Neuronal stem cell (in vitro differentiated cells): ENCODE results near the gene IL13RA1.

ENCODE experiments used
- DNase-seq: peaks from one replicate; pipeline ENCODE4 v3.0.0-alpha.2; 2013; ENCODE audit warnings: low spot score
- H2AFZ ChIP-seq: one replicate; pipeline ENCODE4 v1.6.1; 2013; ENCODE audit warnings: mild to moderate bottlenecking, low read length, inconsistent platforms
- H2AK5ac ChIP-seq: 2 replicates; pipeline ENCODE4 v1.6.1; 2013; ENCODE audit warnings: low read depth, mild to moderate bottlenecking, inconsistent platforms, low read length, moderate library complexity, mixed read lengths
- H2BK120ac ChIP-seq: 2 replicates; pipeline ENCODE4 v1.6.1; 2013; ENCODE audit warnings: low read depth, mild to moderate bottlenecking, inconsistent platforms, low read length, moderate library complexity, mixed read lengths
- H2BK12ac ChIP-seq: one replicate; pipeline ENCODE4 v1.6.1; 2013; ENCODE audit warnings: low read length, inconsistent platforms
- H2BK15ac ChIP-seq: 2 replicates; pipeline ENCODE4 v1.6.1; 2013; ENCODE audit warnings: mild to moderate bottlenecking, low read length, inconsistent platforms, mixed read lengths
- H2BK5ac ChIP-seq: one replicate; pipeline ENCODE4 v1.6.1; 2013; ENCODE audit warnings: inconsistent platforms, mild to moderate bottlenecking, low read length, moderate library complexity
- H3K14ac ChIP-seq: one replicate; pipeline ENCODE4 v1.6.1; 2013; ENCODE audit warnings: low read length, inconsistent platforms
- H3K18ac ChIP-seq: 2 replicates; pipeline ENCODE4 v1.6.1; 2013; ENCODE audit warnings: low read length, inconsistent platforms
- H3K23ac ChIP-seq: 2 replicates; pipeline ENCODE4 v1.6.1; 2013; ENCODE audit warnings: low read depth, mild to moderate bottlenecking, mixed read lengths, low read length, inconsistent platforms; ENCODE audit not compliant: poor library complexity
- H3K27ac ChIP-seq: replicated peaks from 3 replicates; pipeline ENCODE4 v1.5.1; 2013; ENCODE audit warnings: low read length, inconsistent platforms
- H3K27me3 ChIP-seq, 3 experiments: 2 replicates each; pipeline ENCODE4 v1.6.1; 2013; ENCODE audit warnings: low read length in 3 of 3, mild to moderate bottlenecking in 2 of 3, inconsistent platforms in 1 of 3, low read depth in 1 of 3, mixed read lengths in 1 of 3, moderate library complexity in 1 of 3; ENCODE audit not compliant: control insufficient read depth in 3 of 3, insufficient read depth in 3 of 3
- H3K36me3 ChIP-seq, 2 donors: replicated peaks in 1 of 2; 2 replicates each; pipeline ENCODE4 v1.6.1; 2013; ENCODE audit warnings: low read length in 2 of 2; ENCODE audit not compliant: control insufficient read depth in 2 of 2, insufficient read depth in 2 of 2
- H3K4ac ChIP-seq: 2 replicates; pipeline ENCODE4 v1.6.1; 2013; ENCODE audit warnings: inconsistent platforms, mild to moderate bottlenecking, low read length, moderate library complexity
- H3K4me1 ChIP-seq, 2 donors: 1 replicate in 1 of 2; 2 replicates in 1 of 2; pipeline ENCODE4 v1.6.1; 2013; ENCODE audit warnings: low read length in 2 of 2, low read depth in 1 of 2; ENCODE audit not compliant: control insufficient read depth in 2 of 2, insufficient read depth in 1 of 2
- H3K4me2 ChIP-seq: one replicate; pipeline ENCODE4 v1.6.1; 2013; ENCODE audit warnings: mild to moderate bottlenecking, low read length, inconsistent platforms; ENCODE audit not compliant: insufficient read depth, poor library complexity, severe bottlenecking
- H3K4me3 ChIP-seq, 2 donors: 2 replicates each; pipeline ENCODE4 v1.5.1; 2013; ENCODE audit warnings: low read length in 2 of 2, mild to moderate bottlenecking in 2 of 2, inconsistent platforms in 1 of 2, moderate library complexity in 1 of 2
- H3K79me1 ChIP-seq: one replicate; pipeline ENCODE4 v1.6.1; 2013; ENCODE audit warnings: low read depth, mild to moderate bottlenecking, inconsistent platforms, low read length, moderate library complexity
- H3K9ac ChIP-seq: one replicate; pipeline ENCODE4 v1.6.1; 2013; ENCODE audit warnings: mild to moderate bottlenecking, low read depth, low read length, inconsistent platforms; ENCODE audit not compliant: poor library complexity
- H3K9me3 ChIP-seq, 2 donors: replicated peaks in 1 of 2; 2 replicates each; pipeline versions ENCODE3 to v1.6.1; 2013; ENCODE audit warnings: low read length in 2 of 2, mild to moderate bottlenecking in 2 of 2, inconsistent platforms in 1 of 2, low read depth in 1 of 2, mixed read lengths in 1 of 2, moderate library complexity in 1 of 2; ENCODE audit not compliant: control insufficient read depth in 2 of 2, insufficient read depth in 1 of 2
- H4K8ac ChIP-seq: one replicate; pipeline ENCODE4 v1.6.1; 2013; ENCODE audit warnings: low read depth, mild to moderate bottlenecking, inconsistent platforms, low read length, moderate library complexity
- H4K91ac ChIP-seq: one replicate; pipeline ENCODE4 v1.6.1; 2013; ENCODE audit warnings: low read length, low read depth, mild to moderate bottlenecking, inconsistent platforms; ENCODE audit not compliant: poor library complexity
- WGBS, 2 donors: extraction: QIAGEN DNeasy Blood & Tissue Kit; methylation state at CpG; one replicate each; pipeline ENCODE4 v1.1.7; 2013; ENCODE audit warnings: missing lambda C conversion rate in 2 of 2, mixed read lengths in 1 of 2; ENCODE audit not compliant: insufficient read length in 2 of 2, insufficient replicate concordance in 1 of 2; ENCODE audit errors: extremely low coverage in 2 of 2; 5-methylcytosine and 5-hydroxymethylcytosine counted together

The IL13RA1 gene

GRCh38 chrX:118688935-118689334, 38.5 kb upstream of the IL13RA1 start:
- no CpG with 5 or more reads among the region's 3 CpGs for WGBS, 2 donors
- no peak overlapping the region for H2AK5ac ChIP-seq
- no peaks in the 10 kb centered on the region for H3K4me1 ChIP-seq
- no peak overlapping the region for H3K4me2 ChIP-seq
- H3K9ac ChIP-seq = no peak overlapping the region
- H2BK120ac ChIP-seq = no peak overlapping the region
- H3K9me3 ChIP-seq = no peaks in the 10 kb centered on the region
- H4K8ac ChIP-seq = no peak overlapping the region
- H2BK15ac ChIP-seq = no peak overlapping the region
- no peaks in the 10 kb centered on the region for H3K27me3 ChIP-seq
- H3K4me3 ChIP-seq = no peak overlapping the region
- H3K23ac ChIP-seq = no peak overlapping the region
- H3K14ac ChIP-seq = no peak overlapping the region
- no peak for DNase-seq
- no peaks in the 10 kb centered on the region for H3K79me1 ChIP-seq
- H3K18ac ChIP-seq = no peak overlapping the region
- no peak overlapping the region for H2BK5ac ChIP-seq
- no peak overlapping the region for H2AFZ ChIP-seq
- H3K4ac ChIP-seq = no peak overlapping the region
- no peak overlapping the region for H2BK12ac ChIP-seq
- H3K27ac ChIP-seq = no peak overlapping the region
- H3K36me3 ChIP-seq = no peaks in the 10 kb centered on the region
- H4K91ac ChIP-seq = no peak overlapping the region

GRCh38 chrX:118693843-118694242, 33.6 kb upstream of the IL13RA1 start:
- Histone ChIP-seq H3K4me1 (no peaks in the 10 kb centered on the region), H3K27me3 (no peaks in the 10 kb centered on the region), H3K9me3 (no peaks in the 10 kb centered on the region), H3K9ac (no peak overlapping the region), H3K4me2 (no peak overlapping the region), H3K4me3 (no peak overlapping the region), H3K18ac (no peak overlapping the region), H2BK5ac (no peak overlapping the region), H2BK12ac (no peak overlapping the region), H4K8ac (no peak overlapping the region), H2BK15ac (no peak overlapping the region), H2AFZ (no peak overlapping the region), H3K27ac (no peak overlapping the region), H4K91ac (no peak overlapping the region), H3K23ac (no peak overlapping the region), H2BK120ac (no peak overlapping the region), H3K4ac (no peak overlapping the region), H3K36me3 (no peaks in the 10 kb centered on the region), H2AK5ac (no peak overlapping the region), H3K79me1 (no peaks in the 10 kb centered on the region), H3K14ac (no peak overlapping the region)
- no CpG with 5 or more reads among the region's 2 CpGs for WGBS, 2 donors
- DNase-seq = no peak

GRCh38 chrX:118694638-118695037, 32.8 kb upstream of the IL13RA1 start:
- Histone ChIP-seq H4K91ac (no peak overlapping the region), H3K4ac (no peak overlapping the region), H3K79me1 (no peaks in the 10 kb centered on the region), H2BK120ac (no peak overlapping the region), H3K4me2 (no peak overlapping the region), H3K36me3 (no peaks in the 10 kb centered on the region), H2BK15ac (no peak overlapping the region), H2BK5ac (no peak overlapping the region), H3K18ac (no peak overlapping the region), H3K14ac (no peak overlapping the region), H3K23ac (no peak overlapping the region), H3K4me3 (no peak overlapping the region), H3K4me1 (no peaks in the 10 kb centered on the region), H3K9me3 (no peaks in the 10 kb centered on the region), H2AK5ac (no peak overlapping the region), H3K9ac (no peak overlapping the region), H3K27ac (no peak overlapping the region), H4K8ac (no peak overlapping the region), H3K27me3 (no peaks in the 10 kb centered on the region), H2BK12ac (no peak overlapping the region), H2AFZ (no peak overlapping the region)
- WGBS, 2 donors = no CpG with 5 or more reads among the region's 6 CpGs
- no peak for DNase-seq

DNA sequence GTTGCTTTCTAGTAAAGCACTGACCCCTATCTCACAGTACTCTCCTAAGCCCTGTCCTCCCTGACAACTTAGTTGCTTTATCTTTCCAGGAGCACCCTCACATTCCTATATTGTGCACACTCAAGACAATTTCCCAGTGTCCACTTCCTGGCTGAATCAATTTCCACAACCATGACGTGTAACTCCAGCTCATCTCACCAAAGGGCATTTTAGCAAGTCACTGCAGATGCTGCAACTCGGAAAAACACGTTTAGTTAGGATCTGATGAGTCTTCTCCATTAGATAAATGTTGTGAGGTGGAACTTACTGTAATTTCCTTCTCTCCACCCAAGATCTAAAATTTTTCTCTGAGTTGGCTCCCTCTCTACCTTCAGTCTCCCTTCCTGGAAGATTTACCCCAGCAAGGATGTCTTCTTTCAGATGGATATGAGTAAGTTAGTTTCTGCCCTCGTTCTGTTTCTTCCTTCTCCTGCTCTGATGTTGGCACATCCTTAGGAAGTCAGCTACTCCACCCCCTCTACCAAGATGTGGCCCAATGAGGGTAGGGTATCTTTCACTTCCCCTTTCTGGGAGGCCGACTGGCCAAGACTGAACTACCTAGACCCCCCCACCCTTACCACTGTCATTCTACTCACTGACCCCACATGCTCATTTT, 28.8 kb upstream of the IL13RA1 start:
- DNase-seq = no peak
- H3K4me1 ChIP-seq = no peaks in the 10 kb centered on the region
- H3K27ac ChIP-seq = no peak overlapping the region
- H3K4me3 ChIP-seq = no peak overlapping the region
- no peak overlapping the region for H2BK15ac ChIP-seq
- H3K27me3 ChIP-seq = no peaks in the 10 kb centered on the region
- H2BK5ac ChIP-seq = no peak overlapping the region
- no CpG with 5 or more reads among the region's 5 CpGs for WGBS, 2 donors
- H3K18ac ChIP-seq = no peak overlapping the region
- no peaks in the 10 kb centered on the region for H3K79me1 ChIP-seq
- no peak overlapping the region for H2BK120ac ChIP-seq
- H2AFZ ChIP-seq = no peak overlapping the region
- no peak overlapping the region for H3K4me2 ChIP-seq
- H3K23ac ChIP-seq = no peak overlapping the region
- H3K4ac ChIP-seq = no peak overlapping the region
- no peak overlapping the region for H3K9ac ChIP-seq
- H3K14ac ChIP-seq = no peak overlapping the region
- H4K8ac ChIP-seq = no peak overlapping the region
- H2BK12ac ChIP-seq = no peak overlapping the region
- no peaks in the 10 kb centered on the region for H3K36me3 ChIP-seq
- no peak overlapping the region for H4K91ac ChIP-seq
- H2AK5ac ChIP-seq = no peak overlapping the region
- no peaks in the 10 kb centered on the region for H3K9me3 ChIP-seq
